ENCODE results near the gene RBM42. TPM values are rescaled to one million over a fixed set of nuclear protein-coding genes. Genes with fewer than 3 reads are reported as not detected.
A peak's percentile ranks its signal among the peaks of the same experiment; 100 is the strongest.

The RBM42 gene
- total RNA-seq, 1 experiment from 2014 or later = 81.6 TPM

DNA sequence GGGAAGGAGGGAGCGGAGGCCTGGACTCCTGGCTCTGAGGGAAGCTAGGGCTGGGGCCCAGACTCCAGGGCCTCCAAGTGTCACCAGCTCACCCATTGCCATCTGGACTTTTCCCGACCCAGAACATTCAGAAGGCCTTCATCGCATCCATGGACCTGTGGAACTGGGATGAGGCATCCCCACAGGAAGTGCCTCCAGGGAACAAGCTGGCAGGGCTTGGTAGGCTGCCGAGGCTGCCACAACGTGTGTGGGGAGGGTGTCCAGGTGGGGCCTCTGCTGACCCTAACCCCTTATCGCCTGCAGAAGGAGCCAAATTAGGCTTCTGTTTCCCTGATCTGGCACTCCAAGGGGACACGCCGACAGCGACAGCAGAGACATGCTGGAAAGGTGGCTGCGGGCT lies 13.5 kb downstream of the RBM42 start:
- no peak overlapping the region for H3K4me3 ChIP-seq (ENCODE audit: low read length)
- no TSS peak for BruUV-seq (replicated peaks)
- H3K4me2 ChIP-seq (ENCODE audit: low read length) = no peak overlapping the region
- H4K20me1 ChIP-seq (ENCODE audit: low read length) = no peaks in the 10 kb centered on the region
- H3F3A ChIP-seq (ENCODE audit: low read length, unreplicated experiment) = no peaks in the 10 kb centered on the region
- H3K9me3 ChIP-seq (ENCODE audit: low read length) = no peaks in the 10 kb centered on the region
- ChIA-PET POLR2A (ENCODE audit: unreplicated experiment) (no interaction called here), CTCF (no interaction called here)
- H3K79me2 ChIP-seq (ENCODE audit: low read length) = no peaks in the 10 kb centered on the region
- no peak overlapping the region for H3K27ac ChIP-seq (ENCODE audit: low read length)
- no peaks in the 10 kb centered on the region; the same call in 1 of the 2 replicates for H3K36me3 ChIP-seq (ENCODE audit: low read depth, low read length)
- no peaks in the 10 kb centered on the region for H3K9me2 ChIP-seq (replicated peaks; ENCODE audit: low read length)
- DNase-seq = no peak
- TF ChIP-seq EZH2 (IDR thresholded peaks at IDR 0.05; ENCODE audit: low read length, unreplicated experiment) (no peak), EZH2phosphoT487 (IDR thresholded peaks at IDR 0.05; ENCODE audit: borderline replicate concordance, low read length) (no peak)
- TF ChIP-seq, protein P1, sequence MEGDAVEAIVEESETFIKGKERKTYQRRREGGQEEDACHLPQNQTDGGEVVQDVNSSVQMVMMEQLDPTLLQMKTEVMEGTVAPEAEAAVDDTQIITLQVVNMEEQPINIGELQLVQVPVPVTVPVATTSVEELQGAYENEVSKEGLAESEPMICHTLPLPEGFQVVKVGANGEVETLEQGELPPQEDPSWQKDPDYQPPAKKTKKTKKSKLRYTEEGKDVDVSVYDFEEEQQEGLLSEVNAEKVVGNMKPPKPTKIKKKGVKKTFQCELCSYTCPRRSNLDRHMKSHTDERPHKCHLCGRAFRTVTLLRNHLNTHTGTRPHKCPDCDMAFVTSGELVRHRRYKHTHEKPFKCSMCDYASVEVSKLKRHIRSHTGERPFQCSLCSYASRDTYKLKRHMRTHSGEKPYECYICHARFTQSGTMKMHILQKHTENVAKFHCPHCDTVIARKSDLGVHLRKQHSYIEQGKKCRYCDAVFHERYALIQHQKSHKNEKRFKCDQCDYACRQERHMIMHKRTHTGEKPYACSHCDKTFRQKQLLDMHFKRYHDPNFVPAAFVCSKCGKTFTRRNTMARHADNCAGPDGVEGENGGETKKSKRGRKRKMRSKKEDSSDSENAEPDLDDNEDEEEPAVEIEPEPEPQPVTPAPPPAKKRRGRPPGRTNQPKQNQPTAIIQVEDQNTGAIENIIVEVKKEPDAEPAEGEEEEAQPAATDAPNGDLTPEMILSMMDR (conservative IDR thresholded peaks at IDR 0.05; ENCODE audit: low read depth, low read length) = no peak
- intact Hi-C loops (cut with micrococcal nuclease) = loop anchor here (5.0 kb wide), 1 partner anchor 130 kb away; the partner anchor contains the start of gene DMKN
- H2AFZ ChIP-seq (ENCODE audit: low read length) = no peak overlapping the region
- peaks cover 8% of the 10 kb centered on the region; the same call in 1 of the 2 replicates for H3K4me1 ChIP-seq (ENCODE audit: insufficient read depth, low read length)
- no peak for ATAC-seq
- H3K27me3 ChIP-seq (ENCODE audit: low read length) = no peaks in the 10 kb centered on the region
- H3K9ac ChIP-seq (ENCODE audit: low read length) = no peak overlapping the region

DNA sequence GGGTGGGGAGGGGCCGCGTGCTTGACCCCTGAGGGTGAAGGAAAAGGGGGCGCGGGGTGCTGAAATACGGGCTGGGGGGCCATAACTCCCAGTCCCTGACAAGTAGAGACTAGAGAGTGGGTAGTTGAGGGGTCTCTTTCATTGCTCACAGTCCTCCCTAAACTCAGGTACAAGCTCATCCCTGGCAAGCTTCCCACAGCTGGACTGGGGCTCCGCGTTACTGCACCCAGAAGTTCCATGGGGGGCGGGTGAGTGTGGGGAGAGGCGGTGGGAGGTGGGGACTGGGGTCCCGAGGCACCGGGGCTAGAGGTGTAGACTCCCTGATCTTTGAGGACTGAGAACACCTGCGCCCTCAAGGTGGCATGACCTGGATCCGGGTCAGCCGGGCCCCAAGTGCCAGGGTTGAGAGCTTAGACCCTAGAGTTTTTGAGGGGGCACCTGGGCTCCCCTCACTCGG lies 14.0 kb downstream of the RBM42 start:
- DNase-seq = no peak
- Histone ChIP-seq H3K36me3 (ENCODE audit: low read depth, low read length) (no peaks in the 10 kb centered on the region), H3K4me2 (ENCODE audit: low read length) (peak overlapping the region; percentile 98), H3K4me3 (ENCODE audit: low read length) (peak overlapping the region; percentile 74), H4K20me1 (ENCODE audit: low read length) (no peaks in the 10 kb centered on the region), H3K9me2 (replicated peaks; ENCODE audit: low read length) (no peaks in the 10 kb centered on the region), H2AFZ (ENCODE audit: low read length) (peak overlapping the region; percentile 98), H3K27ac (ENCODE audit: low read length) (no peak overlapping the region), H3K27me3 (ENCODE audit: low read length) (no peaks in the 10 kb centered on the region), H3F3A (ENCODE audit: low read length, unreplicated experiment) (no peaks in the 10 kb centered on the region), H3K9me3 (ENCODE audit: low read length) (no peaks in the 10 kb centered on the region), H3K79me2 (ENCODE audit: low read length) (no peaks in the 10 kb centered on the region), H3K4me1 (ENCODE audit: insufficient read depth, low read length) (peaks cover 11% of the 10 kb centered on the region; the same call in 1 of the 2 replicates), H3K9ac (ENCODE audit: low read length) (peak overlapping the region; percentile 66)
- intact Hi-C loops (cut with micrococcal nuclease) = loop anchor here (5.0 kb wide), 1 partner anchor 131 kb away; the partner anchor contains the start of gene DMKN
- ChIA-PET CTCF (no interaction called here), POLR2A (ENCODE audit: unreplicated experiment) (no interaction called here)
- BruUV-seq (replicated peaks) = TSS peak; percentile 8
- TF ChIP-seq EZH2 (IDR thresholded peaks at IDR 0.05; ENCODE audit: low read length, unreplicated experiment) (no peak), EZH2phosphoT487 (IDR thresholded peaks at IDR 0.05; ENCODE audit: borderline replicate concordance, low read length) (no peak)
- TF ChIP-seq, protein P1 (conservative IDR thresholded peaks at IDR 0.05; ENCODE audit: low read depth, low read length) = no peak
- no peak for ATAC-seq
